H1 (cell line): ENCODE data around the gene IFIT1. TPM values are rescaled to one million over a fixed set of nuclear protein-coding genes. Genes with fewer than 3 reads are reported as not detected.

Experiments
- CBX5 ChIP-seq: fragments of 300-800, 300-1000 bp; sonication (generic); IDR thresholded peaks from 2 replicates; pipeline ENCODE4 v1.7.1; 2016; ENCODE audit warnings: antibody characterized with exemption, low read length, low read depth
- CTBP2 ChIP-seq: IDR thresholded peaks from 2 replicates; pipeline ENCODE4 v1.7.0; 2011; ENCODE audit warnings: borderline replicate concordance, mild to moderate bottlenecking, moderate library complexity, mixed read lengths, low read length; ENCODE audit not compliant: insufficient read depth, insufficient read length
- EGR1 ChIP-seq: IDR thresholded peaks from 2 replicates; pipeline ENCODE4 v1.6.1; 2011; ENCODE audit warnings: low read depth, low read length, borderline replicate concordance
- HDAC2 ChIP-seq, 2 experiments: fragments of 300-600 bp in 1 of 2; sonication (generic) in 1 of 2; IDR thresholded peaks; 2 replicates each; pipeline ENCODE4 v1.6.1; 2011 to 2012; ENCODE audit warnings: low read depth in 2 of 2, low read length in 2 of 2, mild to moderate bottlenecking in 2 of 2, moderate library complexity in 2 of 2, borderline replicate concordance in 1 of 2, inconsistent platforms in 1 of 2
- polyA plus RNA-seq, 7 experiments: library from polyadenylated mRNA; depleted of rRNA in 3 of 7; stranded (reverse) in 5 of 7; unstranded in 2 of 7; fragments of >200 nt in 5 of 7; fragments of 200-250 nt in 2 of 7; gene quantifications; 1 replicate in 5 of 7; 2 replicates in 1 of 7; 4 replicates in 1 of 7; pipeline versions ENCODE4 v1.2.1 to v1.2.3, GENCODE V29; 2011 to 2013; ENCODE audit warnings: missing spikeins in 2 of 7, mixed read lengths in 2 of 7
- total RNA-seq: library from RNA; stranded (reverse); fragmentation: NEBNext Ultra II Directional; extraction: Animal tissue kit (Norgen Biotek cat#: 25700); gene quantifications from 2 replicates; pipeline ENCODE4 v1.2.1, GENCODE V29; 2021
- TF ChIP-seq, protein P1 (sequence below): fragments of 300-600 bp; sonication (generic); IDR thresholded peaks from 2 replicates; pipeline ENCODE4 v1.7.1; 2012; ENCODE audit warnings: low read length, moderate library complexity, mild to moderate bottlenecking, inconsistent platforms; ENCODE audit not compliant: insufficient replicate concordance
- TF ChIP-seq, protein P2 (sequence below): IDR thresholded peaks from 2 replicates; pipeline ENCODE4 v1.6.1; 2012; ENCODE audit warnings: inconsistent platforms

Gene IFIT1
- total and polyA plus RNA-seq, 2 of the 8 experiments (the other 6 are each of a cell fraction or from before 2014, with no cell fraction given) = 0.94 to 1.5 TPM

DNA sequence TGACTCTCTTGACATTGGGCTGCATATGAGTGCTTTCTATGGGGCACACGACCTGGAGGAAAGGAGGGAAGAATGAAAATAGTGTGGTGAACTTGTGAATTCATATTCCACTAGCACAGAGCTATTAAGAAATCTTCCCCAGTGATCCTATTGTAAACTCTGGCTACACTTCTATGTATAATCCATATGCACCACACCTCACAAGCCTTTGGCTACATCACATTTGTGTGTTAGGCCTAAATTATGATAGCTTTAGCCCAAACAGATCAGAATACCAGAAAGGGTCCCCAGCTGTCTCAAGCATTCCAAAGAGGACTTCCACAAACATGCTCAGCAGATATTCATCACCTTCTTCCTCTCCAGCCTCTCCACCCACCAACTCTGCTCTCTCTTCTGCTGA, 24.3 kb upstream of the IFIT1 start (continued):
- TF ChIP-seq, protein P1, sequence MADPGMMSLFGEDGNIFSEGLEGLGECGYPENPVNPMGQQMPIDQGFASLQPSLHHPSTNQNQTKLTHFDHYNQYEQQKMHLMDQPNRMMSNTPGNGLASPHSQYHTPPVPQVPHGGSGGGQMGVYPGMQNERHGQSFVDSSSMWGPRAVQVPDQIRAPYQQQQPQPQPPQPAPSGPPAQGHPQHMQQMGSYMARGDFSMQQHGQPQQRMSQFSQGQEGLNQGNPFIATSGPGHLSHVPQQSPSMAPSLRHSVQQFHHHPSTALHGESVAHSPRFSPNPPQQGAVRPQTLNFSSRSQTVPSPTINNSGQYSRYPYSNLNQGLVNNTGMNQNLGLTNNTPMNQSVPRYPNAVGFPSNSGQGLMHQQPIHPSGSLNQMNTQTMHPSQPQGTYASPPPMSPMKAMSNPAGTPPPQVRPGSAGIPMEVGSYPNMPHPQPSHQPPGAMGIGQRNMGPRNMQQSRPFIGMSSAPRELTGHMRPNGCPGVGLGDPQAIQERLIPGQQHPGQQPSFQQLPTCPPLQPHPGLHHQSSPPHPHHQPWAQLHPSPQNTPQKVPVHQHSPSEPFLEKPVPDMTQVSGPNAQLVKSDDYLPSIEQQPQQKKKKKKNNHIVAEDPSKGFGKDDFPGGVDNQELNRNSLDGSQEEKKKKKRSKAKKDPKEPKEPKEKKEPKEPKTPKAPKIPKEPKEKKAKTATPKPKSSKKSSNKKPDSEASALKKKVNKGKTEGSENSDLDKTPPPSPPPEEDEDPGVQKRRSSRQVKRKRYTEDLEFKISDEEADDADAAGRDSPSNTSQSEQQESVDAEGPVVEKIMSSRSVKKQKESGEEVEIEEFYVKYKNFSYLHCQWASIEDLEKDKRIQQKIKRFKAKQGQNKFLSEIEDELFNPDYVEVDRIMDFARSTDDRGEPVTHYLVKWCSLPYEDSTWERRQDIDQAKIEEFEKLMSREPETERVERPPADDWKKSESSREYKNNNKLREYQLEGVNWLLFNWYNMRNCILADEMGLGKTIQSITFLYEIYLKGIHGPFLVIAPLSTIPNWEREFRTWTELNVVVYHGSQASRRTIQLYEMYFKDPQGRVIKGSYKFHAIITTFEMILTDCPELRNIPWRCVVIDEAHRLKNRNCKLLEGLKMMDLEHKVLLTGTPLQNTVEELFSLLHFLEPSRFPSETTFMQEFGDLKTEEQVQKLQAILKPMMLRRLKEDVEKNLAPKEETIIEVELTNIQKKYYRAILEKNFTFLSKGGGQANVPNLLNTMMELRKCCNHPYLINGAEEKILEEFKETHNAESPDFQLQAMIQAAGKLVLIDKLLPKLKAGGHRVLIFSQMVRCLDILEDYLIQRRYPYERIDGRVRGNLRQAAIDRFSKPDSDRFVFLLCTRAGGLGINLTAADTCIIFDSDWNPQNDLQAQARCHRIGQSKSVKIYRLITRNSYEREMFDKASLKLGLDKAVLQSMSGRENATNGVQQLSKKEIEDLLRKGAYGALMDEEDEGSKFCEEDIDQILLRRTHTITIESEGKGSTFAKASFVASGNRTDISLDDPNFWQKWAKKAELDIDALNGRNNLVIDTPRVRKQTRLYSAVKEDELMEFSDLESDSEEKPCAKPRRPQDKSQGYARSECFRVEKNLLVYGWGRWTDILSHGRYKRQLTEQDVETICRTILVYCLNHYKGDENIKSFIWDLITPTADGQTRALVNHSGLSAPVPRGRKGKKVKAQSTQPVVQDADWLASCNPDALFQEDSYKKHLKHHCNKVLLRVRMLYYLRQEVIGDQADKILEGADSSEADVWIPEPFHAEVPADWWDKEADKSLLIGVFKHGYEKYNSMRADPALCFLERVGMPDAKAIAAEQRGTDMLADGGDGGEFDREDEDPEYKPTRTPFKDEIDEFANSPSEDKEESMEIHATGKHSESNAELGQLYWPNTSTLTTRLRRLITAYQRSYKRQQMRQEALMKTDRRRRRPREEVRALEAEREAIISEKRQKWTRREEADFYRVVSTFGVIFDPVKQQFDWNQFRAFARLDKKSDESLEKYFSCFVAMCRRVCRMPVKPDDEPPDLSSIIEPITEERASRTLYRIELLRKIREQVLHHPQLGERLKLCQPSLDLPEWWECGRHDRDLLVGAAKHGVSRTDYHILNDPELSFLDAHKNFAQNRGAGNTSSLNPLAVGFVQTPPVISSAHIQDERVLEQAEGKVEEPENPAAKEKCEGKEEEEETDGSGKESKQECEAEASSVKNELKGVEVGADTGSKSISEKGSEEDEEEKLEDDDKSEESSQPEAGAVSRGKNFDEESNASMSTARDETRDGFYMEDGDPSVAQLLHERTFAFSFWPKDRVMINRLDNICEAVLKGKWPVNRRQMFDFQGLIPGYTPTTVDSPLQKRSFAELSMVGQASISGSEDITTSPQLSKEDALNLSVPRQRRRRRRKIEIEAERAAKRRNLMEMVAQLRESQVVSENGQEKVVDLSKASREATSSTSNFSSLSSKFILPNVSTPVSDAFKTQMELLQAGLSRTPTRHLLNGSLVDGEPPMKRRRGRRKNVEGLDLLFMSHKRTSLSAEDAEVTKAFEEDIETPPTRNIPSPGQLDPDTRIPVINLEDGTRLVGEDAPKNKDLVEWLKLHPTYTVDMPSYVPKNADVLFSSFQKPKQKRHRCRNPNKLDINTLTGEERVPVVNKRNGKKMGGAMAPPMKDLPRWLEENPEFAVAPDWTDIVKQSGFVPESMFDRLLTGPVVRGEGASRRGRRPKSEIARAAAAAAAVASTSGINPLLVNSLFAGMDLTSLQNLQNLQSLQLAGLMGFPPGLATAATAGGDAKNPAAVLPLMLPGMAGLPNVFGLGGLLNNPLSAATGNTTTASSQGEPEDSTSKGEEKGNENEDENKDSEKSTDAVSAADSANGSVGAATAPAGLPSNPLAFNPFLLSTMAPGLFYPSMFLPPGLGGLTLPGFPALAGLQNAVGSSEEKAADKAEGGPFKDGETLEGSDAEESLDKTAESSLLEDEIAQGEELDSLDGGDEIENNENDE = no peak
- TF ChIP-seq HDAC2 (IDR thresholded peaks at IDR 0.05; ENCODE audit: borderline replicate concordance in 1 of 2, low read depth in 2 of 2, low read length in 2 of 2) = no peak
- no peak for TF ChIP-seq CBX5
- TF ChIP-seq, protein P2, sequence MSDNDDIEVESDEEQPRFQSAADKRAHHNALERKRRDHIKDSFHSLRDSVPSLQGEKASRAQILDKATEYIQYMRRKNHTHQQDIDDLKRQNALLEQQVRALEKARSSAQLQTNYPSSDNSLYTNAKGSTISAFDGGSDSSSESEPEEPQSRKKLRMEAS = no peak
- TF ChIP-seq CTBP2 = no peak
- TF ChIP-seq EGR1 = no peak
- TF ChIP-seq, all 59 proteins: peak for 0
